ENCODE results near the gene ATF7.
"Not testable (repeated sequence)": the region's sequence is repeated elsewhere in the genome, so short reads cannot be mapped to it uniquely, and the experiment has no call there.

ATF7 gene

DNA sequence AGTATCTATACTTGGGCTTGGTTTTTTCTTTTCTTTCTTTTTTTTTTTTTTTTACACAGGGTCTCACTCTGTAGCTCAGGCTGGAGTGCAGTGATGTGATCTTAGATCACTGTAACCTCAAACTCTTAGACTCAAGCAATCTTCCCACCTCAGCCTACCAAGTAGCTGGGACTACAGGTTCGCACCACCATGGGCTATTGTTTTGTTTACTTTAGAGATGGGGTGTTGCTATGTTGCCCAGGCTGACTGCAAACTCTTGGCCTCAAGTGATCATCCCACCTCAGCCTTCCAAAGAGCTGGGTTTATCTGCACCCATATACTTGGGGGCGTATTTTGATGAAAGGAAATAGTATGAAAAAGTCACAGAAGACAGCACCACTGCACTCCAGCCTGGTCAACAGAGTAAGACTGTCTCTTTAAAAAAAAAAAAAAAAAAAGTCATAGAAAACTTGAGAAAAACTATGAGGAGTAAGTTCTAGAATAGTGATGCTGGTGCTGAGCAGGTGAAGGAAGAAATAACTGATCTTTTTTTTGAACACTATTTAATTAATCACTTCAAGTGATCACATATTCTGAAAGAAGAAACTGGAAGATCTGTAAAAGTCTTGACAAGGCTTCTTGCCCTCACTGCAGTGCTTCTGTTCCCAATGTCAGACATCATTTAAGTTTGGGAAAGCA lies 65.1 kb downstream of the ATF7 start:
- no peaks in the 10 kb centered on the region for H3K36me3 ChIP-seq (ENCODE audit: insufficient read depth, low read length)
- H3K4me1 ChIP-seq (ENCODE audit: insufficient read depth, low read length) = no peaks in the 10 kb centered on the region
- no peaks in the 10 kb centered on the region for H3K9me3 ChIP-seq (ENCODE audit: control insufficient read depth, insufficient read depth, low read length)
- no peak overlapping the region for H3K9ac ChIP-seq (ENCODE audit: low read depth, low read length)

- H3K9ac ChIP-seq (ENCODE audit: low read depth, low read length) = no peak overlapping the region
- H3K9me3 ChIP-seq (ENCODE audit: control insufficient read depth, insufficient read depth, low read length) = no peaks in the 10 kb centered on the region
- H3K36me3 ChIP-seq (ENCODE audit: insufficient read depth, low read length) = no peaks in the 10 kb centered on the region
- no peaks in the 10 kb centered on the region for H3K4me1 ChIP-seq (ENCODE audit: insufficient read depth, low read length)
These were observed 65.8 kb downstream of the ATF7 start for GRCh38 chr12:53560351-53560750.

GRCh38 chr12:53558631-53559030 lies 67.6 kb downstream of the ATF7 start:
- Histone ChIP-seq H3K4me1 (ENCODE audit: insufficient read depth, low read length) (no peaks in the 10 kb centered on the region), H3K9me3 (ENCODE audit: control insufficient read depth, insufficient read depth, low read length) (no peaks in the 10 kb centered on the region), H3K36me3 (ENCODE audit: insufficient read depth, low read length) (no peaks in the 10 kb centered on the region), H3K9ac (ENCODE audit: low read depth, low read length) (no peak overlapping the region)

DNA sequence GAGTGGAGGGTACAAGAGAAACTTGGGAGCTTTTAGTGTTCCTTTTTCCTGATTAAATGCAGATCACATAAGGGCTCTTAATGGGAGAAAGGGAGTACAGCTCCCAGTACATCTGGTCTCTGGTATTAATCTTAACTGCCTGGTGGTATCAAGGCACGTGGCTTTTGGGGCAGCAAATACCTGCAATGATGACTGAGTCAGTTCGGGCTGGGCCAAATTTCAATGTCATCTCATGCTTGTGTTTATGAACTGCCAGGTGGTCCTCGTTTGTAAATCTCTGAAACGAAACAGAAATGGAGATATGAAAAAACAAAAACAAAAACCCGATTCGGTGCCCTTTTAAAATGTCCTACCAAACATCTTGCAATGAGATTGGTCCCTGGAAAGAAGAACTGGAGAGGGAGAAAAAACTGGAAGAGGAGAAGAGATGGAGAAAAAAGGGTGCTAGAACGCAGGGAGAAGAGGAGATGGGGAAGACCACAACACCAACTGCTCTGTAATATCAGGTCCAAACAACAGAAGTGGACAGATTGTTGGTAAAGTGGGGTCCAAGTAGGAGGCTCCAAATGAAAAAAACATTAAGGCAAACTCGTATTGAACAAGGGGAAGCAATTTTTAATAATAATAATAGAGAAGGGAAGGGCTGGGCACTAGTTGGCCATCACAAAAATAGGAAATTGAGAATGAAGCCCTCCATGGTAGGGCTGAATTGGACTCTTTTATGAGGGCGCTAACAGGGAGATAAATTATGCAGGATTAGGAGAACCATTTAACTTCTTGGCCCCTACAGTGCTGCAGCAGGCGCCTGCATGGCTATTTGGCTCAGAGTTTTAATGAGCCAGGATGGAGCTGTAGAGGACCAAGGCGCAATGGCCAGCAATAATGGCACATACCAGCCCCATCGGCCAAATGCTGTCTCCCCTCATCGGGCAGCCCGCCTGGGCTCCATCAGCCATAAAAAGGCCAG lies 73.5 kb downstream of the ATF7 start:
- no peaks in the 10 kb centered on the region for H3K4me1 ChIP-seq (ENCODE audit: insufficient read depth, low read length)
- no peaks in the 10 kb centered on the region; the same call in 1 of the 2 replicates for H3K36me3 ChIP-seq (ENCODE audit: insufficient read depth, low read length)
- no peak overlapping the region for H3K9ac ChIP-seq (ENCODE audit: low read depth, low read length)
- no peaks in the 10 kb centered on the region for H3K9me3 ChIP-seq (ENCODE audit: control insufficient read depth, insufficient read depth, low read length)

- Histone ChIP-seq H3K4me1 (ENCODE audit: insufficient read depth, low read length) (no peaks in the 10 kb centered on the region), H3K36me3 (ENCODE audit: insufficient read depth, low read length) (no peaks in the 10 kb centered on the region; the same call in 1 of the 2 replicates), H3K9me3 (ENCODE audit: control insufficient read depth, insufficient read depth, low read length) (no peaks in the 10 kb centered on the region), H3K9ac (ENCODE audit: low read depth, low read length) (no peak overlapping the region)
These were observed 74.3 kb downstream of the ATF7 start for GRCh38 chr12:53551889-53552291.

GRCh38 chr12:53550595-53550994 lies 75.6 kb downstream of the ATF7 start:
- Histone ChIP-seq H3K9ac (ENCODE audit: low read depth, low read length) (no peak overlapping the region), H3K9me3 (ENCODE audit: control insufficient read depth, insufficient read depth, low read length) (no peaks in the 10 kb centered on the region), H3K4me1 (ENCODE audit: insufficient read depth, low read length) (no peaks in the 10 kb centered on the region), H3K36me3 (ENCODE audit: insufficient read depth, low read length) (no peaks in the 10 kb centered on the region; the same call in 1 of the 2 replicates)

DNA sequence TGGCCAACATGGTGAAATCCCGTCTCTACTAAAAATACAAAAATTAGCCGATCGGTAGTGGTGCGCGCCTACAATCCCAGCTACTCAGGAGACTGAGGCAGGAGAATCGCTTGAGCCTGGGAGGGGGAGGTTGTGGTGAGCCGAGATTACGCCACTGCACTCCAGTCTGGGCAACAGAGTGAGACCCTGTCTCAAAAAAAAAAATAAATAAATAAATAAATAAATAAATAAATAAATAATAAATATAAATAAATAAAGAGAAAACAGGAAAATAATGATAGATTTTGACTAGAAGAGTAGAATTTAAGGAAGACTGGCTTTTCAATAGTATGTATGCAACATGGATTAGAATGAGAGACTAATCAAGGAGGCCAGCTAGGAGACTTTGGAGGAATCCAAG lies 76.1 kb downstream of the ATF7 start:
- not testable (repeated sequence) for H3K9me3 ChIP-seq (ENCODE audit: control insufficient read depth, insufficient read depth, low read length); H3K36me3 ChIP-seq (ENCODE audit: insufficient read depth, low read length); H3K4me1 ChIP-seq (ENCODE audit: insufficient read depth, low read length); H3K9ac ChIP-seq (ENCODE audit: low read depth, low read length)

DNA sequence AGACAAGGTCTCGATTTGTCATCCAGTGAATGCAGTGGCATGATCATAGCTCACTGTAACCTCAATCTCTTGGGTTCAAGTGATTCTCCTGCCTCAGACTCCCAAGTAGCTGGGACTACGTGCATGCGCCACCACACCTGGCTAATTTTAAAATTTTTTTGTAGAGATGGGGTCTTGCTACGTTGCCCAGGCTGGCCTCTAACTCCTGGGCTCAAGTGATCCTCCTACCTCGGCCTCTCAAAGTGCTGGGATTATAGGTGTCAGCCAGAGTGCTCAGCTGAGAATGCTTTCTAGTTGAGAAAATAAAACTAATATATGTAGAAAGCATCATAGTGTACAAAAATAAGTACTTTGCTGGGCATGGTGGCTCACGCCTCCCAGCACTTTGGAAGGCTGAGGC lies 77.8 kb downstream of the ATF7 start:
- H3K9me3 ChIP-seq (ENCODE audit: control insufficient read depth, insufficient read depth, low read length); H3K9ac ChIP-seq (ENCODE audit: low read depth, low read length); H3K36me3 ChIP-seq (ENCODE audit: insufficient read depth, low read length); H3K4me1 ChIP-seq (ENCODE audit: insufficient read depth, low read length): not testable (repeated sequence)

GRCh38 chr12:53543539-53543938 lies 82.6 kb downstream of the ATF7 start:
- Histone ChIP-seq H3K9ac (ENCODE audit: low read depth, low read length) (no peak overlapping the region), H3K9me3 (ENCODE audit: control insufficient read depth, insufficient read depth, low read length) (no peaks in the 10 kb centered on the region), H3K4me1 (ENCODE audit: insufficient read depth, low read length) (peaks cover 7% of the 10 kb centered on the region; the same call in 1 of the 2 replicates), H3K36me3 (ENCODE audit: insufficient read depth, low read length) (peaks cover 2% of the 10 kb centered on the region; the same call in 1 of the 2 replicates)

DNA sequence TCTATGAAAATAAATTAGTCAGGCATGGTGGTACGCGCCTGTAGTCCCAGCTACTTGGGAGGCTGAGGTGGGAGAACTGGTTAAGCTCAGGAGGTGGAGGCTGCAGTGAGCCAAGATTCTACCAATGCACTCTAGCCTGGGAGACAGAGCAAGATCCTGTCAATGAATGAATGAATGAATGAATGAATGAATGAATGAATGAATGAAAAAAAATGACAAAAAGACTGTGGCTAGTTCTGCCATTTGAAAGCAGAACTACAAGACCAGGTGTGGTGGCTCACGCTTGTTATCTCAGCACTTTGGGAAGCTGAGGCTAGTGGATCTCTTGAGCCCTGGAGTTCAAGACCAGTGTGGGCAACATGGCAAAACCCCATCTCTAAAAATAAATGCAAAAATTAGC lies 86.7 kb downstream of the ATF7 start:
- no peak overlapping the region for H3K9ac ChIP-seq (ENCODE audit: low read depth, low read length)
- H3K9me3 ChIP-seq (ENCODE audit: control insufficient read depth, insufficient read depth, low read length) = no peaks in the 10 kb centered on the region
- peaks cover 7% of the 10 kb centered on the region for H3K36me3 ChIP-seq (ENCODE audit: insufficient read depth, low read length)
- peaks cover 7% of the 10 kb centered on the region; the same call in 1 of the 2 replicates for H3K4me1 ChIP-seq (ENCODE audit: insufficient read depth, low read length)

GRCh38 chr12:53538209-53538689 lies 87.9 kb downstream of the ATF7 start:
- no peaks in the 10 kb centered on the region for H3K4me1 ChIP-seq (ENCODE audit: insufficient read depth, low read length)
- peaks cover 15% of the 10 kb centered on the region for H3K36me3 ChIP-seq (ENCODE audit: insufficient read depth, low read length)
- no peaks in the 10 kb centered on the region for H3K9me3 ChIP-seq (ENCODE audit: control insufficient read depth, insufficient read depth, low read length)
- no peak overlapping the region for H3K9ac ChIP-seq (ENCODE audit: low read depth, low read length)

DNA sequence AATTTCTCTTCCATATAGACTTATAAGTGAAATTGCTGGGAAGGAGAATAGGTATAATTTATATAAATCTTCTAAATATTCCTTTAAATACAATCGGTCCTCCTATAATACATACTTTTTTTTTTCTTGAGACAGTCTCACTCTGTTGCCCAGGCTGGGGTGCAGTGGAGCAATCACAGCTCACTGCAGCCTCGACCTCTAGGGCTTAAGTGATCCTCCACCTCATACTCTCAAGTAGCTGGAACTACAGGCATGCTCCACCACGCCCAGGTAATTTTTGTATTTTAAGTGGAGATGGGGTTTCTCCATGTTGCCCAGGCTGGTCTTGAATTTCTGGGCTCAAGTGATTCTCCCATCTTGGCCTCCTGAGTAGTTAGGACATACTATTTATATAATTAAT lies 89.2 kb downstream of the ATF7 start:
- no peak overlapping the region for H3K9ac ChIP-seq (ENCODE audit: low read depth, low read length)
- no peaks in the 10 kb centered on the region for H3K4me1 ChIP-seq (ENCODE audit: insufficient read depth, low read length)
- H3K9me3 ChIP-seq (ENCODE audit: control insufficient read depth, insufficient read depth, low read length) = no peaks in the 10 kb centered on the region
- H3K36me3 ChIP-seq (ENCODE audit: insufficient read depth, low read length) = peaks cover 17% of the 10 kb centered on the region

- H3K36me3 ChIP-seq (ENCODE audit: insufficient read depth, low read length) = peaks cover 17% of the 10 kb centered on the region
- no peak overlapping the region for H3K9ac ChIP-seq (ENCODE audit: low read depth, low read length)
- H3K9me3 ChIP-seq (ENCODE audit: control insufficient read depth, insufficient read depth, low read length) = no peaks in the 10 kb centered on the region
- no peaks in the 10 kb centered on the region for H3K4me1 ChIP-seq (ENCODE audit: insufficient read depth, low read length)
These were observed 92.7 kb downstream of the ATF7 start for GRCh38 chr12:53533471-53533870.

- Histone ChIP-seq H3K9me3 (ENCODE audit: control insufficient read depth, insufficient read depth, low read length) (no peaks in the 10 kb centered on the region), H3K36me3 (ENCODE audit: insufficient read depth, low read length) (peaks cover 17% of the 10 kb centered on the region), H3K4me1 (ENCODE audit: insufficient read depth, low read length) (no peaks in the 10 kb centered on the region), H3K9ac (ENCODE audit: low read depth, low read length) (no peak overlapping the region)
These were observed 93.4 kb downstream of the ATF7 start for GRCh38 chr12:53532524-53533445.

Data from ES-I3 (cell line).